GM21447 (cell line): ENCODE results near the gene GYG2.
"Not testable (repeated sequence)": the region's sequence is repeated elsewhere in the genome, so short reads cannot be mapped to it uniquely, and the experiment has no call there.

ENCODE experiments used
- ATAC-seq: cut with Tn5 transposase; IDR thresholded peaks from one replicate; pipeline ENCODE4 v1.9.1; 2021; ENCODE audit not compliant: unreplicated experiment

The GYG2 gene

GRCh38 chrX:2898846-2899512 lies 70.2 kb downstream of the GYG2 start:
- no peak for ATAC-seq

GRCh38 chrX:2901367-2902036 lies 72.8 kb downstream of the GYG2 start:
- ATAC-seq: no peak

GRCh38 chrX:2902841-2903240 lies 74.1 kb downstream of the GYG2 start:
- ATAC-seq: no peak

GRCh38 chrX:2903366-2903765 lies 74.6 kb downstream of the GYG2 start:
- no peak for ATAC-seq

- no peak for ATAC-seq
Measured at GRCh38 chrX:2907295-2907694, 78.6 kb downstream of the GYG2 start.

GRCh38 chrX:2908125-2908685 lies 79.5 kb downstream of the GYG2 start:
- no peak for ATAC-seq

- ATAC-seq: no peak
Measured at GRCh38 chrX:2910109-2910508, 81.4 kb downstream of the GYG2 start.

- no peak for ATAC-seq
Measured at GRCh38 chrX:2913118-2913517, 84.4 kb downstream of the GYG2 start.

- no peak for ATAC-seq
Measured at GRCh38 chrX:2917767-2918166, 89.0 kb downstream of the GYG2 start.

GRCh38 chrX:2921193-2921592 lies 92.5 kb downstream of the GYG2 start:
- no peak for ATAC-seq

- ATAC-seq: no peak
Measured at GRCh38 chrX:2921750-2922149, 93.0 kb downstream of the GYG2 start.

- ATAC-seq: no peak
Measured at GRCh38 chrX:2924151-2924550, 95.4 kb downstream of the GYG2 start.

GRCh38 chrX:2926255-2926654 lies 97.5 kb downstream of the GYG2 start:
- ATAC-seq: not testable (repeated sequence)

GRCh38 chrX:2926664-2927275 lies 98.0 kb downstream of the GYG2 start:
- ATAC-seq: no peak

- no peak for ATAC-seq
Measured at GRCh38 chrX:2928191-2928582, 99.5 kb downstream of the GYG2 start.

- ATAC-seq: peak; percentile 94
Measured at GRCh38 chrX:2928583-2929434, 100.1 kb downstream of the GYG2 start, which contains the start of gene ARSD. TSS of gene ARSD (minus strand) at chrX:2929339. CDS start at chrX:2929275, 64 bp downstream.

- ATAC-seq: no peak
Measured at GRCh38 chrX:2931155-2931554, 102.4 kb downstream of the GYG2 start.

GRCh38 chrX:2931612-2932011 lies 102.9 kb downstream of the GYG2 start:
- ATAC-seq: no peak
